GM12878 (cell line): ENCODE results near the gene LUZP2. TPM values are rescaled to one million over a fixed set of nuclear protein-coding genes. Genes with fewer than 3 reads are reported as not detected.

ENCODE experiments used
- ATAC-seq: fragments of 200-7000 bp; cut with Tn5 transposase; 3 replicates; pipeline ENCODE4 v1.9.1; 2020; ENCODE audit warnings: mild to moderate bottlenecking, moderate library complexity
- BruUV-seq: library from RNA; stranded (reverse); fragments of 400-500 nt; replicated peaks from 2 replicates; lab custom pipeline; 2021; lab: Mats Ljungman, UMichigan
- CTCF ChIA-PET: fragments of 300-600 bp; sonication (Branson Sonifier 250); formaldehyde crosslinking; extraction: SDS; loops from one replicate; lab custom pipeline; 2021; ENCODE audit warnings: inconsistent platforms; lab: Yijun Ruan, JAX
- POLR2A ChIA-PET: fragments of 350-600 bp; formaldehyde crosslinking; extraction: SDS; loops from one replicate; lab custom pipeline; 2021; ENCODE audit warnings: inconsistent platforms; lab: Charles Lee
- RAD21 ChIA-PET: fragments of 300-600 bp; sonication (Branson Sonifier 250); formaldehyde crosslinking; loops from one replicate; lab custom pipeline; 2023; ENCODE audit warnings: antibody characterized with exemption; ENCODE audit not compliant: unreplicated experiment; lab: Charles Lee
- SMC1A ChIA-PET: fragments of 300-600 bp; sonication (Branson Sonifier 250); formaldehyde crosslinking; loops from one replicate; lab custom pipeline; 2023; ENCODE audit not compliant: unreplicated experiment, uncharacterized antibody; lab: Charles Lee
- DNase-seq: peaks from one replicate; pipeline ENCODE4 v3.0.0-alpha.2; 2011; ENCODE audit warnings: low read depth, low spot score
- FAIRE-seq: peaks from 3 replicates; lab custom pipeline; 2011; peaks lifted over from hg19 to GRCh38; lab: Jason Lieb, UNC
- H2AFZ ChIP-seq: 2 replicates; pipeline ENCODE4 v1.6.0; 2011; ENCODE audit warnings: low read depth, low read length, control low read depth; ENCODE audit not compliant: control insufficient read depth
- H3K27ac ChIP-seq: 2 replicates; pipeline ENCODE4 v1.5.1; 2011; ENCODE audit warnings: control low read depth; ENCODE audit not compliant: control insufficient read depth, insufficient read depth
- H3K27me3 ChIP-seq, 2 experiments: replicated peaks in 1 of 2; 2 replicates each; pipeline versions ENCODE4 v1.6.0 to v1.6.1; 2011; ENCODE audit warnings: low read length in 1 of 2; ENCODE audit not compliant: control insufficient read depth in 2 of 2, insufficient read depth in 2 of 2
- H3K36me3 ChIP-seq, 2 experiments: 2 replicates each; pipeline ENCODE4 v1.5.1; 2011; ENCODE audit warnings: low read length in 1 of 2; ENCODE audit not compliant: control insufficient read depth in 2 of 2, insufficient read depth in 2 of 2
- H3K4me1 ChIP-seq: 2 replicates; pipeline ENCODE4 v1.6.1; 2011; ENCODE audit warnings: mild to moderate bottlenecking, low read length, moderate library complexity, mixed read lengths; ENCODE audit not compliant: control insufficient read depth, insufficient read depth
- H3K4me2 ChIP-seq: 2 replicates; pipeline ENCODE4 v1.6.0; 2011; ENCODE audit warnings: control low read depth; ENCODE audit not compliant: control insufficient read depth, insufficient read depth
- H3K4me3 ChIP-seq: fragments of 200-600 bp; sonication (generic); 2 replicates; pipeline ENCODE4 v1.5.1; 2016
- H3K79me2 ChIP-seq: 2 replicates; pipeline ENCODE4 v1.6.0; 2011; ENCODE audit warnings: low read length; ENCODE audit not compliant: control insufficient read depth, insufficient read depth
- H3K9ac ChIP-seq: 2 replicates; pipeline ENCODE4 v1.8.0; 2011; ENCODE audit warnings: low read length, control low read depth, mixed read lengths; ENCODE audit not compliant: control insufficient read depth, insufficient read depth
- H3K9me3 ChIP-seq: replicated peaks from 3 replicates; pipeline ENCODE4 v1.5.1; 2011; ENCODE audit warnings: mild to moderate bottlenecking, low read length; ENCODE audit not compliant: control insufficient read depth, insufficient read depth
- H4K20me1 ChIP-seq: 2 replicates; pipeline ENCODE4 v1.6.0; 2011; ENCODE audit not compliant: control insufficient read depth, insufficient read depth
- BRCA1 ChIP-seq: IDR thresholded peaks from 2 replicates; pipeline ENCODE4 v1.6.1; 2011; ENCODE audit warnings: low read depth, low read length, improper control_type of control experiment
- CREB1 ChIP-seq: IDR thresholded peaks from 2 replicates; pipeline ENCODE4 v1.6.1; 2012; ENCODE audit warnings: low read depth, mild to moderate bottlenecking, inconsistent platforms
- E2F4 ChIP-seq: IDR thresholded peaks from 2 replicates; pipeline ENCODE4 v1.6.1; 2012; ENCODE audit warnings: low read depth, low read length, improper control_type of control experiment
- LARP7 ChIP-seq: fragments of 450-650 bp; IDR thresholded peaks from 2 replicates; pipeline ENCODE4 v1.6.1; 2017; ENCODE audit warnings: mild to moderate bottlenecking
- MTA3 ChIP-seq: IDR thresholded peaks from 2 replicates; pipeline ENCODE4 v1.6.1; 2012; ENCODE audit warnings: low read length, inconsistent platforms, borderline replicate concordance
- NFYA ChIP-seq: IDR thresholded peaks from 2 replicates; pipeline ENCODE4 v1.6.1; 2011; ENCODE audit warnings: low read depth, mild to moderate bottlenecking, low read length, improper control_type of control experiment, borderline replicate concordance
- PAX5 ChIP-seq: IDR thresholded peaks from 2 replicates; pipeline ENCODE4 v1.6.1; 2011; ENCODE audit warnings: low read depth, low read length, borderline replicate concordance
- POLR2A ChIP-seq: IDR thresholded peaks from 2 replicates; pipeline ENCODE4 v1.6.1; 2011; ENCODE audit warnings: low read depth, mild to moderate bottlenecking, low read length
- POLR2AphosphoS5 ChIP-seq: IDR thresholded peaks from 2 replicates; pipeline ENCODE4 v1.6.1; 2011; ENCODE audit warnings: mild to moderate bottlenecking, low read length, inconsistent platforms
- SMC3 ChIP-seq: IDR thresholded peaks from 2 replicates; pipeline ENCODE4 v1.6.1; 2011; ENCODE audit warnings: low read length, improper control_type of control experiment, borderline replicate concordance
- SUZ12 ChIP-seq: fragments of 200-600 bp; sonication (generic); IDR thresholded peaks from one replicate; pipeline ENCODE4 v1.6.1; 2018; ENCODE audit warnings: antibody characterized with exemption, mild to moderate bottlenecking; ENCODE audit not compliant: unreplicated experiment
- TAF1 ChIP-seq: IDR thresholded peaks from 2 replicates; pipeline ENCODE4 v1.6.1; 2011; ENCODE audit warnings: mild to moderate bottlenecking, low read depth, low read length, borderline replicate concordance
- ZBED1 ChIP-seq: IDR thresholded peaks from 2 replicates; pipeline ENCODE4 v1.6.1; 2016; ENCODE audit warnings: borderline replicate concordance
- ZNF217 ChIP-seq: fragments of 450-650 bp; IDR thresholded peaks from 2 replicates; pipeline ENCODE4 v1.6.1; 2017; ENCODE audit warnings: antibody characterized with exemption, mild to moderate bottlenecking
- WGBS: methylation state at CpG from one replicate; pipeline ENCODE4 v1.1.6; 2016; ENCODE audit warnings: low lambda C conversion rate; ENCODE audit not compliant: insufficient replicate concordance, insufficient coverage; ENCODE audit errors: missing lambda C conversion rate; 5-methylcytosine and 5-hydroxymethylcytosine counted together
- in situ Hi-C: fragments of 300-500 bp; cut with MboI; formaldehyde crosslinking; loops from 9 replicates; pipeline ENCODE4 v1.14.3; 2018; ENCODE audit warnings: mixed read lengths
- intact Hi-C: fragments of 100-400 bp; cut with micrococcal nuclease; formaldehyde crosslinking; loops from one replicate; pipeline ENCODE4 v1.14.2; 2022; ENCODE audit not compliant: unreplicated experiment
- polyA plus RNA-seq, 11 experiments: library from polyadenylated mRNA; depleted of rRNA in 4 of 11; unstranded in 6 of 11; stranded (reverse) in 5 of 11; fragments of >200 nt; fragmentation: Nextera tagmentation in 4 of 11; fragmentation: Illumina TruSeq in 1 of 11; extraction: Ambion mirVana in 4 of 11; extraction: Trizol in 1 of 11; gene quantifications; 1 replicate in 1 of 11; 2 replicates in 10 of 11; pipeline versions ENCODE4 v1.2.1 to v1.2.3, GENCODE V29; 2011 to 2016; ENCODE audit warnings: inconsistent platforms in 2 of 11, missing spikeins in 2 of 11, low read depth in 1 of 11
- total RNA-seq, 4 experiments: library from RNA; depleted of rRNA in 3 of 4; stranded (reverse); fragments of >200 nt in 3 of 4; fragmentation: Illumina TruSeq in 1 of 4; extraction: Trizol in 1 of 4; gene quantifications; 2 replicates each; pipeline versions ENCODE4 v1.2.1 to v1.2.3, GENCODE V29; 2013 to 2021
- TF ChIP-seq, protein P1 (sequence below): IDR thresholded peaks from 2 replicates; pipeline ENCODE4 v1.6.1; 2012; ENCODE audit warnings: low read length, inconsistent platforms
- TF ChIP-seq, protein P2 (sequence below): fragments of 450-650 bp; IDR thresholded peaks from 2 replicates; pipeline ENCODE4 v1.6.1; 2014; ENCODE audit warnings: mild to moderate bottlenecking
- TF ChIP-seq, protein P3 (sequence below): fragments of 450-650 bp; IDR thresholded peaks from 2 replicates; pipeline ENCODE4 v1.6.1; 2018; ENCODE audit warnings: mild to moderate bottlenecking, low read depth, moderate library complexity; ENCODE audit not compliant: partially characterized antibody

LUZP2 gene
- total and polyA plus RNA-seq, 10 of the 15 experiments (the other 5 are each of a cell fraction or from before 2014, with no cell fraction given): not detected

GRCh38 chr11:24496736-24497725 is at the start of gene LUZP2 (continued):
- TF ChIP-seq PAX5: no peak
- no peak for TF ChIP-seq BRCA1
- TF ChIP-seq, protein P1, sequence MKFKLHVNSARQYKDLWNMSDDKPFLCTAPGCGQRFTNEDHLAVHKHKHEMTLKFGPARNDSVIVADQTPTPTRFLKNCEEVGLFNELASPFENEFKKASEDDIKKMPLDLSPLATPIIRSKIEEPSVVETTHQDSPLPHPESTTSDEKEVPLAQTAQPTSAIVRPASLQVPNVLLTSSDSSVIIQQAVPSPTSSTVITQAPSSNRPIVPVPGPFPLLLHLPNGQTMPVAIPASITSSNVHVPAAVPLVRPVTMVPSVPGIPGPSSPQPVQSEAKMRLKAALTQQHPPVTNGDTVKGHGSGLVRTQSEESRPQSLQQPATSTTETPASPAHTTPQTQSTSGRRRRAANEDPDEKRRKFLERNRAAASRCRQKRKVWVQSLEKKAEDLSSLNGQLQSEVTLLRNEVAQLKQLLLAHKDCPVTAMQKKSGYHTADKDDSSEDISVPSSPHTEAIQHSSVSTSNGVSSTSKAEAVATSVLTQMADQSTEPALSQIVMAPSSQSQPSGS: no peak
- no peak for TF ChIP-seq NFYA
- no peak for TF ChIP-seq MTA3
- TF ChIP-seq SUZ12: no peak
- no peak for TF ChIP-seq POLR2AphosphoS5

DNA sequence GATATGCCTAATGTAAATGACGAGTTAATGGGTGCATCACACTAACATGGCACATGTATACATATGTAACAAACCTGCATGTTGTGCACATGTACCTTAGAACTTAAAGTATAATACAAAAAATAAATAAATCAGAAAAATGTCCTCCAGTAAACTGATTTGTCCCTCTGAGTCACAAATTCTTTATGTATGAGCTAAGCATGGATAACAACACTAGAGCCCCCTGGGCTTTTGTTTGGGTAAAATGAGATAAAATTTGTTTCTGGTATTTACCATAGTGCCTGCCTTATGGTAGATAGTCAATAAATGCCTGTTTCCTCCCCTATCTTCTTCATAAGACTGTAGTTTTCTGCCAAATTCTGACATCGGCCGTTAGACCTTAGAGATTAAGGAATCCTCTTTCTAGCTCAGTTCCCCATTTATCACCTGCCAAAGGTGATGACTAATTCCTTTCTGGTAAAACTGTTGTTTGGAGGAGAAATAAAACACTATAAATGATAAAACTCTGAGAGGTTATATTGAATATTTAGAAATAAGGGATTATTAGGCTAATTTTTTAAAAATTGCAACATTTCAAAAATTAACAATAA is 43.6 kb upstream of the LUZP2 start:
- DNase-seq: no peak
- ChIA-PET RAD21 (no interaction called here), POLR2A (no interaction called here), CTCF (no interaction called here), SMC1A (no interaction called here)
- Histone ChIP-seq H3K4me3 (no peak overlapping the region), H2AFZ (no peak overlapping the region), H3K4me1 (no peaks in the 10 kb centered on the region), H3K27ac (no peak overlapping the region), H4K20me1 (no peaks in the 10 kb centered on the region), H3K9me3 (no peaks in the 10 kb centered on the region), H3K9ac (no peak overlapping the region), H3K4me2 (no peak overlapping the region), H3K27me3 (no peaks in the 10 kb centered on the region), H3K36me3 (no peaks in the 10 kb centered on the region), H3K79me2 (no peaks in the 10 kb centered on the region)
- 55% methylated on average over 3 of the region's 3 CpGs for WGBS
- no peak for FAIRE-seq
- in situ Hi-C loops: no loop called here
- ATAC-seq: no peak
- BruUV-seq: no TSS peak
- intact Hi-C loops: no loop called here
- TF ChIP-seq POLR2A (no peak), ZNF217 (no peak), LARP7 (no peak), SMC3 (no peak), E2F4 (no peak), TAF1 (no peak), CREB1 (no peak), ZBED1 (no peak)
- TF ChIP-seq, protein P2, sequence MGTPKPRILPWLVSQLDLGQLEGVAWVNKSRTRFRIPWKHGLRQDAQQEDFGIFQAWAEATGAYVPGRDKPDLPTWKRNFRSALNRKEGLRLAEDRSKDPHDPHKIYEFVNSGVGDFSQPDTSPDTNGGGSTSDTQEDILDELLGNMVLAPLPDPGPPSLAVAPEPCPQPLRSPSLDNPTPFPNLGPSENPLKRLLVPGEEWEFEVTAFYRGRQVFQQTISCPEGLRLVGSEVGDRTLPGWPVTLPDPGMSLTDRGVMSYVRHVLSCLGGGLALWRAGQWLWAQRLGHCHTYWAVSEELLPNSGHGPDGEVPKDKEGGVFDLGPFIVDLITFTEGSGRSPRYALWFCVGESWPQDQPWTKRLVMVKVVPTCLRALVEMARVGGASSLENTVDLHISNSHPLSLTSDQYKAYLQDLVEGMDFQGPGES: no peak
- TF ChIP-seq, protein P3, sequence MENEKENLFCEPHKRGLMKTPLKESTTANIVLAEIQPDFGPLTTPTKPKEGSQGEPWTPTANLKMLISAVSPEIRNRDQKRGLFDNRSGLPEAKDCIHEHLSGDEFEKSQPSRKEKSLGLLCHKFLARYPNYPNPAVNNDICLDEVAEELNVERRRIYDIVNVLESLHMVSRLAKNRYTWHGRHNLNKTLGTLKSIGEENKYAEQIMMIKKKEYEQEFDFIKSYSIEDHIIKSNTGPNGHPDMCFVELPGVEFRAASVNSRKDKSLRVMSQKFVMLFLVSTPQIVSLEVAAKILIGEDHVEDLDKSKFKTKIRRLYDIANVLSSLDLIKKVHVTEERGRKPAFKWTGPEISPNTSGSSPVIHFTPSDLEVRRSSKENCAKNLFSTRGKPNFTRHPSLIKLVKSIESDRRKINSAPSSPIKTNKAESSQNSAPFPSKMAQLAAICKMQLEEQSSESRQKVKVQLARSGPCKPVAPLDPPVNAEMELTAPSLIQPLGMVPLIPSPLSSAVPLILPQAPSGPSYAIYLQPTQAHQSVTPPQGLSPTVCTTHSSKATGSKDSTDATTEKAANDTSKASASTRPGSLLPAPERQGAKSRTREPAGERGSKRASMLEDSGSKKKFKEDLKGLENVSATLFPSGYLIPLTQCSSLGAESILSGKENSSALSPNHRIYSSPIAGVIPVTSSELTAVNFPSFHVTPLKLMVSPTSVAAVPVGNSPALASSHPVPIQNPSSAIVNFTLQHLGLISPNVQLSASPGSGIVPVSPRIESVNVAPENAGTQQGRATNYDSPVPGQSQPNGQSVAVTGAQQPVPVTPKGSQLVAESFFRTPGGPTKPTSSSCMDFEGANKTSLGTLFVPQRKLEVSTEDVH: no peak
